HUES48 (cell line): ENCODE results near the gene IFFO2.

Experiments used
- H3K27ac ChIP-seq: one replicate; pipeline ENCODE4 v1.7.0; 2013; ENCODE audit warnings: low read depth, low read length, inconsistent platforms
- H3K27me3 ChIP-seq: 2 replicates; pipeline ENCODE4 v1.6.1; 2013; ENCODE audit warnings: mild to moderate bottlenecking, low read length; ENCODE audit not compliant: control insufficient read depth, insufficient read depth
- H3K36me3 ChIP-seq: 2 replicates; pipeline ENCODE4 v1.6.1; 2013; ENCODE audit warnings: low read length; ENCODE audit not compliant: control insufficient read depth, insufficient read depth
- H3K4me1 ChIP-seq: 2 replicates; pipeline ENCODE4 v1.6.1; 2013; ENCODE audit warnings: mild to moderate bottlenecking, low read length; ENCODE audit not compliant: control insufficient read depth, insufficient read depth
- H3K4me3 ChIP-seq: 2 replicates; pipeline ENCODE4 v1.5.1; 2013; ENCODE audit warnings: mild to moderate bottlenecking, low read depth, low read length
- H3K9ac ChIP-seq: 2 replicates; pipeline ENCODE4 v1.6.1; 2013; ENCODE audit warnings: mild to moderate bottlenecking, low read depth, low read length, moderate library complexity
- H3K9me3 ChIP-seq: 2 replicates; pipeline ENCODE4 v1.6.1; 2013; ENCODE audit warnings: low read length; ENCODE audit not compliant: control insufficient read depth, insufficient read depth

The IFFO2 gene

GRCh38 chr1:18991585-18991984 is 35.1 kb upstream of the IFFO2 start:
- H3K4me3 ChIP-seq: no peak overlapping the region
- H3K9ac ChIP-seq: no peak overlapping the region
- no peak overlapping the region for H3K27ac ChIP-seq
- no peaks in the 10 kb centered on the region for H3K36me3 ChIP-seq
- H3K27me3 ChIP-seq: no peaks in the 10 kb centered on the region
- no peaks in the 10 kb centered on the region for H3K9me3 ChIP-seq
- no peaks in the 10 kb centered on the region for H3K4me1 ChIP-seq

GRCh38 chr1:18989896-18990295 is 33.4 kb upstream of the IFFO2 start:
- no peaks in the 10 kb centered on the region for H3K9me3 ChIP-seq
- H3K27ac ChIP-seq: no peak overlapping the region
- H3K27me3 ChIP-seq: no peaks in the 10 kb centered on the region

GRCh38 chr1:18989176-18989799 is 32.8 kb upstream of the IFFO2 start:
- no peaks in the 10 kb centered on the region for H3K36me3 ChIP-seq
- no peaks in the 10 kb centered on the region for H3K9me3 ChIP-seq
- no peak overlapping the region for H3K4me3 ChIP-seq
- no peak overlapping the region for H3K27ac ChIP-seq
- no peaks in the 10 kb centered on the region for H3K4me1 ChIP-seq
- no peaks in the 10 kb centered on the region for H3K27me3 ChIP-seq
- no peak overlapping the region for H3K9ac ChIP-seq

More at GRCh38 chr1:18989896-18990295, 33.4 kb upstream of the IFFO2 start:
- Histone ChIP-seq H3K9ac (no peak overlapping the region), H3K4me3 (no peak overlapping the region), H3K4me1 (no peaks in the 10 kb centered on the region), H3K36me3 (no peaks in the 10 kb centered on the region)

- Histone ChIP-seq H3K36me3 (no peaks in the 10 kb centered on the region), H3K27ac (no peak overlapping the region), H3K4me1 (no peaks in the 10 kb centered on the region), H3K9me3 (no peaks in the 10 kb centered on the region), H3K27me3 (no peaks in the 10 kb centered on the region), H3K9ac (no peak overlapping the region), H3K4me3 (no peak overlapping the region)
Observed at GRCh38 chr1:18981242-18981641, 24.8 kb upstream of the IFFO2 start.

- Histone ChIP-seq H3K9ac (no peak overlapping the region), H3K9me3 (no peaks in the 10 kb centered on the region), H3K27ac (no peak overlapping the region)
Observed at GRCh38 chr1:18978706-18979105, 22.2 kb upstream of the IFFO2 start.

GRCh38 chr1:18977428-18977827 is 21.0 kb upstream of the IFFO2 start:
- no peaks in the 10 kb centered on the region for H3K4me1 ChIP-seq
- H3K27ac ChIP-seq: no peak overlapping the region
- H3K9me3 ChIP-seq: no peaks in the 10 kb centered on the region
- H3K4me3 ChIP-seq: no peak overlapping the region
- H3K9ac ChIP-seq: no peak overlapping the region
- no peaks in the 10 kb centered on the region for H3K36me3 ChIP-seq
- H3K27me3 ChIP-seq: no peaks in the 10 kb centered on the region

More at GRCh38 chr1:18978706-18979105, 22.2 kb upstream of the IFFO2 start:
- Histone ChIP-seq H3K36me3 (no peaks in the 10 kb centered on the region), H3K4me3 (no peak overlapping the region), H3K4me1 (no peaks in the 10 kb centered on the region), H3K27me3 (no peaks in the 10 kb centered on the region)

GRCh38 chr1:18976096-18976495 is 19.6 kb upstream of the IFFO2 start:
- Histone ChIP-seq H3K9me3 (no peaks in the 10 kb centered on the region), H3K36me3 (no peaks in the 10 kb centered on the region), H3K27ac (no peak overlapping the region), H3K4me1 (no peaks in the 10 kb centered on the region), H3K27me3 (no peaks in the 10 kb centered on the region), H3K4me3 (no peak overlapping the region), H3K9ac (no peak overlapping the region)

- no peak overlapping the region for H3K9ac ChIP-seq
- no peak overlapping the region for H3K27ac ChIP-seq
- no peaks in the 10 kb centered on the region for H3K4me1 ChIP-seq
- H3K9me3 ChIP-seq: no peaks in the 10 kb centered on the region
- H3K36me3 ChIP-seq: no peaks in the 10 kb centered on the region
- H3K4me3 ChIP-seq: no peak overlapping the region
- no peaks in the 10 kb centered on the region for H3K27me3 ChIP-seq
Observed at GRCh38 chr1:18974606-18975005, 18.1 kb upstream of the IFFO2 start.

- Histone ChIP-seq H3K4me1 (no peaks in the 10 kb centered on the region), H3K36me3 (no peaks in the 10 kb centered on the region), H3K4me3 (no peak overlapping the region), H3K9me3 (no peaks in the 10 kb centered on the region), H3K27me3 (no peaks in the 10 kb centered on the region), H3K27ac (no peak overlapping the region), H3K9ac (no peak overlapping the region)
Observed at GRCh38 chr1:18974005-18974404, 17.5 kb upstream of the IFFO2 start.

- no peaks in the 10 kb centered on the region for H3K27me3 ChIP-seq
- no peaks in the 10 kb centered on the region for H3K9me3 ChIP-seq
- H3K4me1 ChIP-seq: no peaks in the 10 kb centered on the region
- no peak overlapping the region for H3K4me3 ChIP-seq
- no peaks in the 10 kb centered on the region for H3K36me3 ChIP-seq
- H3K9ac ChIP-seq: no peak overlapping the region
- H3K27ac ChIP-seq: no peak overlapping the region
Observed at GRCh38 chr1:18973446-18973955, 17.0 kb upstream of the IFFO2 start.

- H3K36me3 ChIP-seq: no peaks in the 10 kb centered on the region
- H3K27me3 ChIP-seq: no peaks in the 10 kb centered on the region
- no peak overlapping the region for H3K27ac ChIP-seq
- no peaks in the 10 kb centered on the region for H3K9me3 ChIP-seq
- H3K4me3 ChIP-seq: no peak overlapping the region
- no peaks in the 10 kb centered on the region for H3K4me1 ChIP-seq
- no peak overlapping the region for H3K9ac ChIP-seq
Observed at GRCh38 chr1:18972991-18973390, 16.5 kb upstream of the IFFO2 start.
